GM23338 (cell line): ENCODE measurements around the gene WDR70. TPM values are rescaled to one million over a fixed set of nuclear protein-coding genes. Genes with fewer than 3 reads are reported as not detected.
"Not testable (repeated sequence)": the region's sequence is repeated elsewhere in the genome, so short reads cannot be mapped to it uniquely, and the experiment has no call there.

Source experiments
- ATAC-seq: fragments of 200-7000 bp; cut with Tn5 transposase; 3 replicates; pipeline ENCODE4 v1.9.1; 2020
- DNase-seq: peaks from one replicate; pipeline ENCODE4 v3.0.0-alpha.2; 2015; ENCODE audit warnings: low spot score
- H2AFZ ChIP-seq: fragments of 200-600 bp; sonication (generic); 2 replicates; pipeline ENCODE4 v1.8.0; 2016; ENCODE audit warnings: antibody characterized with exemption, mild to moderate bottlenecking, moderate library complexity
- H3F3A ChIP-seq: fragments of 200-600 bp; sonication (generic); replicated peaks from 2 replicates; pipeline ENCODE4 v1.8.0; 2017; ENCODE audit warnings: antibody characterized with exemption, mixed run types, low read depth
- H3K27ac ChIP-seq: fragments of 200-600 bp; sonication (generic); 2 replicates; pipeline ENCODE4 v1.6.1; 2016; ENCODE audit warnings: low read depth
- H3K27me3 ChIP-seq: fragments of 200-600 bp; sonication (generic); 2 replicates; pipeline ENCODE4 v1.8.0; 2016; ENCODE audit warnings: mild to moderate bottlenecking, mixed run types, moderate library complexity; ENCODE audit not compliant: insufficient read depth
- H3K36me3 ChIP-seq: fragments of 200-600 bp; sonication (generic); 2 replicates; pipeline ENCODE4 v1.8.0; 2016; ENCODE audit warnings: mild to moderate bottlenecking; ENCODE audit not compliant: insufficient read depth
- H3K4me1 ChIP-seq: fragments of 200-600 bp; sonication (generic); 2 replicates; pipeline ENCODE4 v1.8.0; 2016; ENCODE audit warnings: mild to moderate bottlenecking, moderate library complexity; ENCODE audit not compliant: insufficient read depth
- H3K4me2 ChIP-seq: fragments of 200-600 bp; sonication (generic); 2 replicates; pipeline ENCODE4 v1.7.1; 2017; ENCODE audit warnings: mixed run types
- H3K4me3 ChIP-seq: fragments of 200-600 bp; sonication (generic); 2 replicates; pipeline ENCODE4 v1.6.1; 2016; ENCODE audit warnings: mixed run types
- H3K79me2 ChIP-seq: fragments of 200-600 bp; sonication (generic); replicated peaks from 2 replicates; pipeline ENCODE4 v1.8.0; 2017; ENCODE audit warnings: mild to moderate bottlenecking; ENCODE audit not compliant: insufficient read depth
- H3K9me2 ChIP-seq: fragments of 200-600 bp; sonication (generic); 2 replicates; pipeline ENCODE4 v1.8.0; 2017; ENCODE audit not compliant: insufficient read depth
- H4K20me1 ChIP-seq: fragments of 200-600 bp; sonication (generic); replicated peaks from 2 replicates; pipeline ENCODE4 v1.8.0; 2017; ENCODE audit warnings: mild to moderate bottlenecking; ENCODE audit not compliant: insufficient read depth
- H3K27ac Mint-ChIP-seq: 2 replicates; pipeline ENCODE4 v1.8.0; 2020; ENCODE audit warnings: inconsistent platforms, mild to moderate bottlenecking, moderate library complexity, mixed read lengths
- H3K27me3 Mint-ChIP-seq: 3 replicates; pipeline ENCODE4 v1.8.0; 2022; ENCODE audit warnings: low read depth, mild to moderate bottlenecking, moderate library complexity, mixed read lengths, inconsistent platforms; ENCODE audit not compliant: insufficient read depth, poor library complexity
- H3K36me3 Mint-ChIP-seq: 3 replicates; pipeline ENCODE4 v1.8.0; 2021; ENCODE audit warnings: low read depth, mild to moderate bottlenecking, inconsistent platforms, moderate library complexity, mixed read lengths
- H3K4me1 Mint-ChIP-seq: 3 replicates; pipeline ENCODE4 v1.8.0; 2020; ENCODE audit warnings: mild to moderate bottlenecking, inconsistent platforms, mixed read lengths
- H3K4me3 Mint-ChIP-seq: 3 replicates; pipeline ENCODE4 v1.8.0; 2021; ENCODE audit warnings: moderate library complexity, mild to moderate bottlenecking, inconsistent platforms, mixed read lengths
- H3K9me3 Mint-ChIP-seq: 3 replicates; pipeline ENCODE4 v1.8.0; 2020; ENCODE audit warnings: moderate library complexity, mild to moderate bottlenecking, inconsistent platforms, mixed read lengths
- NANOG ChIP-seq: IDR thresholded peaks from 2 replicates; pipeline ENCODE4 v1.6.1; 2016; ENCODE audit warnings: antibody characterized with exemption, borderline replicate concordance
- POLR2AphosphoS5 ChIP-seq: IDR thresholded peaks from 2 replicates; pipeline ENCODE4 v1.6.1; 2016; ENCODE audit warnings: antibody characterized with exemption, low read depth
- REST ChIP-seq: IDR thresholded peaks from one replicate; pipeline ENCODE4 v1.6.1; 2018; ENCODE audit warnings: antibody characterized with exemption; ENCODE audit not compliant: unreplicated experiment
- STAT1 ChIP-seq: IDR thresholded peaks from one replicate; pipeline ENCODE4 v1.6.1; 2016; ENCODE audit warnings: antibody characterized with exemption; ENCODE audit not compliant: unreplicated experiment
- ZNF114 ChIP-seq: fragments of 250-450 bp; sonication (Bioruptor Pico); IDR thresholded peaks from 2 replicates; pipeline ENCODE4 v1.5.0; 2020; ENCODE audit warnings: mild to moderate bottlenecking, moderate library complexity
- polyA plus RNA-seq: library from polyadenylated mRNA; unstranded; fragments of >200 nt; fragmentation: Nextera tagmentation; extraction: Ambion mirVana; gene quantifications from 2 replicates; pipeline ENCODE4 v1.2.1, GENCODE V29; 2016
- total RNA-seq: library from RNA; depleted of rRNA; stranded (reverse); fragments of >200 nt; shearing (Covaris generic); gene quantifications from 2 replicates; pipeline ENCODE4 v1.2.3, GENCODE V29; 2014

The WDR70 gene
- total and polyA plus RNA-seq, 2 experiments from 2014 or later, result 34.9 to 86.7 TPM

GRCh38 chr5:37792975-37793631 lies 414.0 kb downstream of the WDR70 start (continued):
- no peak for TF ChIP-seq ZNF114
- no peak for TF ChIP-seq REST
- no peak for TF ChIP-seq STAT1
- no peak for TF ChIP-seq NANOG
- TF ChIP-seq POLR2AphosphoS5, result no peak

GRCh38 chr5:37795292-37795691 lies 416.2 kb downstream of the WDR70 start:
- Mint-ChIP-seq H3K9me3 (peaks cover 49% of the 10 kb centered on the region), H3K36me3 (peaks cover 27% of the 10 kb centered on the region)
- H3K27ac ChIP-seq, H3K27me3 Mint-ChIP-seq, H3K4me1 Mint-ChIP-seq, H3K27me3 ChIP-seq, H3K4me3 Mint-ChIP-seq, H3F3A ChIP-seq, H3K4me1 ChIP-seq, H2AFZ ChIP-seq, H3K79me2 ChIP-seq, H3K27ac Mint-ChIP-seq, H4K20me1 ChIP-seq, DNase-seq, H3K4me2 ChIP-seq, H3K36me3 ChIP-seq, ATAC-seq, H3K4me3 ChIP-seq, H3K9me2 ChIP-seq: not testable (repeated sequence)

- H3K9me3 Mint-ChIP-seq, result peaks cover 48% of the 10 kb centered on the region
These were observed 417.3 kb downstream of the WDR70 start for GRCh38 chr5:37796435-37796834.

More at GRCh38 chr5:37796435-37796834, 417.3 kb downstream of the WDR70 start:
- H3K4me3 Mint-ChIP-seq, H3F3A ChIP-seq, H3K27ac ChIP-seq, H3K79me2 ChIP-seq, H4K20me1 ChIP-seq, H3K27ac Mint-ChIP-seq, H3K4me1 ChIP-seq, H3K36me3 ChIP-seq, ATAC-seq, H3K27me3 Mint-ChIP-seq, H2AFZ ChIP-seq, DNase-seq, H3K4me3 ChIP-seq, H3K27me3 ChIP-seq, H3K4me1 Mint-ChIP-seq, H3K9me2 ChIP-seq, H3K4me2 ChIP-seq: not testable (repeated sequence)
- H3K36me3 Mint-ChIP-seq, result peaks cover 26% of the 10 kb centered on the region
